Stimulated activated CD8-positive, alpha-beta memory T cell treated with anti-CD3 and anti-CD28 coated beads, Interleukin-4, amount 100 ng/mL, for 24 hours (primary cell): ENCODE results near the gene FRAS1.
"Not testable (repeated sequence)": the region's sequence is repeated elsewhere in the genome, so short reads cannot be mapped to it uniquely, and the experiment has no call there.

Source experiments
- DNase-seq: peaks from one replicate; pipeline ENCODE4 v3.0.0-alpha.2; 2020; ENCODE audit warnings: low read depth

Gene FRAS1

GRCh38 chr4:78451407-78451806, 394.3 kb downstream of the FRAS1 start:
- DNase-seq: no peak

GRCh38 chr4:78454016-78454415, 396.9 kb downstream of the FRAS1 start:
- DNase-seq: no peak

- no peak for DNase-seq
These were observed 400.6 kb downstream of the FRAS1 start for GRCh38 chr4:78457751-78458150.

- no peak for DNase-seq
These were observed 402.2 kb downstream of the FRAS1 start for GRCh38 chr4:78459327-78459726.

- no peak for DNase-seq
These were observed 403.2 kb downstream of the FRAS1 start for GRCh38 chr4:78460368-78460767.

GRCh38 chr4:78464265-78464664, 407.1 kb downstream of the FRAS1 start:
- DNase-seq: no peak

- DNase-seq: not testable (repeated sequence)
These were observed 410.1 kb downstream of the FRAS1 start for GRCh38 chr4:78467223-78467622.

- no peak for DNase-seq
These were observed 411.1 kb downstream of the FRAS1 start for GRCh38 chr4:78468272-78468671.

- no peak for DNase-seq
These were observed 419.1 kb downstream of the FRAS1 start for GRCh38 chr4:78476108-78476704.

- no peak for DNase-seq
These were observed 420.2 kb downstream of the FRAS1 start for GRCh38 chr4:78477276-78477675.

- DNase-seq: no peak
These were observed 421.4 kb downstream of the FRAS1 start for GRCh38 chr4:78478523-78478922.

GRCh38 chr4:78480286-78480685, 423.2 kb downstream of the FRAS1 start:
- DNase-seq: no peak

- no peak for DNase-seq
These were observed 424.1 kb downstream of the FRAS1 start for GRCh38 chr4:78481180-78481579.

GRCh38 chr4:78482281-78482680, 425.2 kb downstream of the FRAS1 start:
- no peak for DNase-seq

- DNase-seq: no peak
These were observed 426.7 kb downstream of the FRAS1 start for GRCh38 chr4:78483811-78484210.

- DNase-seq: no peak
These were observed 427.5 kb downstream of the FRAS1 start for GRCh38 chr4:78484574-78484973.

GRCh38 chr4:78493731-78494130, 436.6 kb downstream of the FRAS1 start:
- no peak for DNase-seq

- no peak for DNase-seq
These were observed 439.0 kb downstream of the FRAS1 start for GRCh38 chr4:78496021-78496643.

- not testable (repeated sequence) for DNase-seq
These were observed 449.1 kb downstream of the FRAS1 start for GRCh38 chr4:78506260-78506659.

GRCh38 chr4:78509043-78509442, 451.9 kb downstream of the FRAS1 start:
- no peak for DNase-seq

- no peak for DNase-seq
These were observed 453.0 kb downstream of the FRAS1 start for GRCh38 chr4:78510108-78510507.

- DNase-seq: no peak
These were observed 453.6 kb downstream of the FRAS1 start for GRCh38 chr4:78510681-78511080.

GRCh38 chr4:78512357-78512920, 455.3 kb downstream of the FRAS1 start:
- DNase-seq: no peak
